ENCODE results near the gene ITGB2.

Gene ITGB2

DNA sequence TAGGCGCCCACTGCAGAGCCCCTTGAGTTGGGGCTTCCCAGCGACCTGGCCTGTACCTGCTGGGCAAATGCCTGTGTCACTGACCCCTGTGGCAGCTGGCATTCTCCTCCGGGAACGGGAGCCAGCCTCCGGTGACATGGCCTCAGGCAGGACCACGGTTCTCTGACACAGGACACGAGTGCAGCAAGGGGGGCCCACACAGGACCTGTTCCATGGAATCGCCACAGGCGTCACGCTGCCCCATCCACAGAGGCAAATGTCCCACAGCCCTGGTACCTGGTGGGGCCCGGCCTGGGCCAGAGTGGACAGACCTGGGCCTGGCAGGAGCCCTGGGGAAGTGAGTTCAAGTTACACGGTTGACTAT is 2.6 kb downstream of the ITGB2 start:
- Histone ChIP-seq H4K91ac (ENCODE audit: low read depth, low read length) (no peak overlapping the region), H3K9ac (ENCODE audit: low read length) (no peak overlapping the region), H3K9me3 (ENCODE audit: insufficient read depth, low read depth, low read length) (peaks cover 7% of the 10 kb centered on the region), H3K4ac (ENCODE audit: low read depth, low read length) (no peak overlapping the region), H3K27ac (ENCODE audit: low read depth, low read length) (no peak overlapping the region), H3K23ac (ENCODE audit: low read length) (no peak overlapping the region), H2BK120ac (ENCODE audit: insufficient read depth, low read length, poor library complexity) (no peak overlapping the region), H3K79me2 (ENCODE audit: control insufficient read depth, insufficient read depth, low read length, poor library complexity) (no peaks in the 10 kb centered on the region), H2AK5ac (ENCODE audit: low read length) (no peak overlapping the region), H2BK12ac (ENCODE audit: low read length) (no peak overlapping the region), H4K12ac (ENCODE audit: low read depth, low read length) (no peak overlapping the region), H3K4me2 (ENCODE audit: low read length) (no peak overlapping the region), H3K27me3 (ENCODE audit: insufficient read depth, low read length) (peaks cover 24% of the 10 kb centered on the region), H3K4me3 (ENCODE audit: low read depth, low read length) (no peak overlapping the region), H2AFZ (ENCODE audit: insufficient read depth, low read length, poor library complexity) (no peak overlapping the region), H4K8ac (ENCODE audit: low read depth, low read length) (no peak overlapping the region), H3K14ac (ENCODE audit: low read length) (no peak overlapping the region), H3K36me3 (ENCODE audit: control insufficient read depth in 1 of 2, insufficient read depth in 2 of 2, low read length in 2 of 2) (no peaks in the 10 kb centered on the region), H3K4me1 (ENCODE audit: control insufficient read depth in 1 of 2, insufficient read depth in 2 of 2, low read length in 2 of 2) (no peaks in the 10 kb centered on the region), H2BK5ac (ENCODE audit: low read depth, low read length, poor library complexity) (no peak overlapping the region), H3K18ac (ENCODE audit: low read length) (no peak overlapping the region), H3K79me1 (ENCODE audit: low read length) (no peaks in the 10 kb centered on the region)
- no peak for DNase-seq
- WGBS (ENCODE audit: extremely low coverage, insufficient coverage, insufficient read length), result no CpG with 5 or more reads among the region's 12 CpGs

- Histone ChIP-seq H3K9ac (ENCODE audit: low read length) (no peak overlapping the region), H3K23ac (ENCODE audit: low read length) (no peak overlapping the region), H4K91ac (ENCODE audit: low read depth, low read length) (no peak overlapping the region), H3K14ac (ENCODE audit: low read length) (no peak overlapping the region), H3K79me1 (ENCODE audit: low read length) (no peaks in the 10 kb centered on the region), H2BK120ac (ENCODE audit: insufficient read depth, low read length, poor library complexity) (no peak overlapping the region), H3K9me3 (ENCODE audit: insufficient read depth, low read depth, low read length) (peaks cover 7% of the 10 kb centered on the region), H2AK5ac (ENCODE audit: low read length) (no peak overlapping the region), H2AFZ (ENCODE audit: insufficient read depth, low read length, poor library complexity) (no peak overlapping the region), H3K79me2 (ENCODE audit: control insufficient read depth, insufficient read depth, low read length, poor library complexity) (no peaks in the 10 kb centered on the region), H4K8ac (ENCODE audit: low read depth, low read length) (no peak overlapping the region), H3K18ac (ENCODE audit: low read length) (no peak overlapping the region), H3K27ac (ENCODE audit: low read depth, low read length) (no peak overlapping the region), H4K12ac (ENCODE audit: low read depth, low read length) (no peak overlapping the region), H2BK12ac (ENCODE audit: low read length) (no peak overlapping the region), H3K27me3 (ENCODE audit: insufficient read depth, low read length) (peaks cover 24% of the 10 kb centered on the region), H3K4me3 (ENCODE audit: low read depth, low read length) (no peak overlapping the region), H2BK5ac (ENCODE audit: low read depth, low read length, poor library complexity) (no peak overlapping the region), H3K36me3 (ENCODE audit: control insufficient read depth in 1 of 2, insufficient read depth in 2 of 2, low read length in 2 of 2) (no peaks in the 10 kb centered on the region), H3K4me2 (ENCODE audit: low read length) (no peak overlapping the region), H3K4ac (ENCODE audit: low read depth, low read length) (no peak overlapping the region), H3K4me1 (ENCODE audit: control insufficient read depth in 1 of 2, insufficient read depth in 2 of 2, low read length in 2 of 2) (no peaks in the 10 kb centered on the region)
- no peak for DNase-seq
- no CpG with 5 or more reads among the region's 15 CpGs for WGBS (ENCODE audit: extremely low coverage, insufficient coverage, insufficient read length)
These were observed 3.1 kb downstream of the ITGB2 start for GRCh38 chr21:44917446-44918106.

DNA sequence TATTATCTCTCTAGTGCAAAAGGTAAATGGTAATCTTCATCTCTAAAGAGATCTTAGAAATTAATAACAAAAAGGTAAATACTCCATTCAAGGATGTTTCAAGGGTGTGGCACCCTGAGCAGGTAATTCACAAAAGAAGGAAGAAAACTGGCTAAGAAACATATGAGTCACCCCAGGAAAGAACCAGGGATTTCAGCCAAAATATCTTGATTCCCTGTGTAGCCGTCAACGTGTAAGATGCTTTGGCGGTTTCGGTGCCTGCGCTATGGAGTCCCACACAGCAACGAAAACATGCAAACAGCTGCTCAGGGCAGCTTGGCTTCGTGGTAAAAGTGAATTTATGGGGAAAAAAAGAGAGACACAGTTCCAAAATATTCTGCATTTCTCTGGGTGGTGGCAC is 3.7 kb downstream of the ITGB2 start:
- H3K14ac ChIP-seq (ENCODE audit: low read length), result no peak overlapping the region
- no peak overlapping the region for H3K4me2 ChIP-seq (ENCODE audit: low read length)
- H3K36me3 ChIP-seq (ENCODE audit: control insufficient read depth in 1 of 2, insufficient read depth in 2 of 2, low read length in 2 of 2), result no peaks in the 10 kb centered on the region
- H3K23ac ChIP-seq (ENCODE audit: low read length), result no peak overlapping the region
- no peak overlapping the region for H2AK5ac ChIP-seq (ENCODE audit: low read length)
- H3K4ac ChIP-seq (ENCODE audit: low read depth, low read length), result no peak overlapping the region
- H3K9ac ChIP-seq (ENCODE audit: low read length), result no peak overlapping the region
- no peak for DNase-seq
- no peak overlapping the region for H2BK12ac ChIP-seq (ENCODE audit: low read length)
- no peaks in the 10 kb centered on the region for H3K4me1 ChIP-seq (ENCODE audit: control insufficient read depth in 1 of 2, insufficient read depth in 2 of 2, low read length in 2 of 2)
- H3K27ac ChIP-seq (ENCODE audit: low read depth, low read length), result no peak overlapping the region
- H4K91ac ChIP-seq (ENCODE audit: low read depth, low read length), result no peak overlapping the region
- H3K4me3 ChIP-seq (ENCODE audit: low read depth, low read length), result no peak overlapping the region
- H4K12ac ChIP-seq (ENCODE audit: low read depth, low read length), result no peak overlapping the region
- peaks cover 7% of the 10 kb centered on the region for H3K9me3 ChIP-seq (ENCODE audit: insufficient read depth, low read depth, low read length)
- no peak overlapping the region for H4K8ac ChIP-seq (ENCODE audit: low read depth, low read length)
- peaks cover 24% of the 10 kb centered on the region for H3K27me3 ChIP-seq (ENCODE audit: insufficient read depth, low read length)
- WGBS (ENCODE audit: extremely low coverage, insufficient coverage, insufficient read length), result no CpG with 5 or more reads among the region's 7 CpGs
- no peak overlapping the region for H3K18ac ChIP-seq (ENCODE audit: low read length)
- H2BK5ac ChIP-seq (ENCODE audit: low read depth, low read length, poor library complexity), result no peak overlapping the region
- no peaks in the 10 kb centered on the region for H3K79me1 ChIP-seq (ENCODE audit: low read length)
- no peaks in the 10 kb centered on the region for H3K79me2 ChIP-seq (ENCODE audit: control insufficient read depth, insufficient read depth, low read length, poor library complexity)
- H2BK120ac ChIP-seq (ENCODE audit: insufficient read depth, low read length, poor library complexity), result no peak overlapping the region
- no peak overlapping the region for H2AFZ ChIP-seq (ENCODE audit: insufficient read depth, low read length, poor library complexity)

DNA sequence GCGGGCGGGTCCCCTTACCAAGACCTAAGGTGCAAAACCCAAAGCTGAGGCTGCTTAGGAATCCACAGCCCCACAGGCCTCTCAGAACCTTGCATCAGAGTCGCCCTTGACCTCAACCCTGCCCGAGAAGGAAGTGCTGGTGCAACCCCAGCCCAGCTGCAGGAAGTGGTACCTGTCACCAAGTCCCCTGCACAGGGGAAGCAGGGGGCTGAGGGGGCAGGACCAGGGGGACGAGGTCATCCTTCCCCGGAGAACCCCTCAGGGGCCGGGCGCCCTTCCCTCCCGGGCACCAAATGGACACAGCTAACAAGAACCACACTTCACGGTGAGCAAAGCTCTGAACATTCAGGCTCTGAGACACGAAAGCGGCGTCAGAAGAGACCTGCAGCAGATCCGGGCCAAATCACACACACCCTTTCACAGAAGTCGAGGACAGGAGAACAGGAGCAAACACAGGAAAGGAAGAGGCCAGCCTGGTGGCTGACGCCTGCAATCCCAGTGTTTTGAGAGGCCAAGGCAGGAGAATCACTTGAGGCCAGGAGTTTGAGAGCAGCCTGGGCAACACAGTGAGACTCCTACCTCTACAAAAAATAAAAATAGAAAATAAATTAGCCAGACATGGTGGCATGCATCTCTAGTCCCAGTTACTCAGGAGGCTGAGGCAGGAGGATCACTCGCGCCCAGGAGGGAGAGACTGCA is 6.4 kb downstream of the ITGB2 start:
- H4K12ac ChIP-seq (ENCODE audit: low read depth, low read length), result no peak overlapping the region
- H3K9me3 ChIP-seq (ENCODE audit: insufficient read depth, low read depth, low read length), result peaks cover 3% of the 10 kb centered on the region
- no peak overlapping the region for H4K8ac ChIP-seq (ENCODE audit: low read depth, low read length)
- H3K27ac ChIP-seq (ENCODE audit: low read depth, low read length), result no peak overlapping the region
- no peak overlapping the region for H3K4ac ChIP-seq (ENCODE audit: low read depth, low read length)
- H3K4me3 ChIP-seq (ENCODE audit: low read depth, low read length), result no peak overlapping the region
- no peak overlapping the region for H3K4me2 ChIP-seq (ENCODE audit: low read length)
- H3K27me3 ChIP-seq (ENCODE audit: insufficient read depth, low read length), result peaks cover 12% of the 10 kb centered on the region
- no peaks in the 10 kb centered on the region for H3K79me2 ChIP-seq (ENCODE audit: control insufficient read depth, insufficient read depth, low read length, poor library complexity)
- no peak overlapping the region for H4K91ac ChIP-seq (ENCODE audit: low read depth, low read length)
- H2AK5ac ChIP-seq (ENCODE audit: low read length), result no peak overlapping the region
- no peak overlapping the region for H3K18ac ChIP-seq (ENCODE audit: low read length)
- no peak overlapping the region for H2BK5ac ChIP-seq (ENCODE audit: low read depth, low read length, poor library complexity)
- no peaks in the 10 kb centered on the region for H3K36me3 ChIP-seq (ENCODE audit: control insufficient read depth in 1 of 2, insufficient read depth in 2 of 2, low read length in 2 of 2)
- no peak overlapping the region for H3K23ac ChIP-seq (ENCODE audit: low read length)
- WGBS (ENCODE audit: extremely low coverage, insufficient coverage, insufficient read length), result no CpG with 5 or more reads among the region's 18 CpGs
- no peak overlapping the region for H3K14ac ChIP-seq (ENCODE audit: low read length)
- H3K79me1 ChIP-seq (ENCODE audit: low read length), result no peaks in the 10 kb centered on the region
- H2BK12ac ChIP-seq (ENCODE audit: low read length), result no peak overlapping the region
- DNase-seq, result no peak
- H2AFZ ChIP-seq (ENCODE audit: insufficient read depth, low read length, poor library complexity), result no peak overlapping the region
- H2BK120ac ChIP-seq (ENCODE audit: insufficient read depth, low read length, poor library complexity), result no peak overlapping the region
- no peak overlapping the region for H3K9ac ChIP-seq (ENCODE audit: low read length)
- H3K4me1 ChIP-seq (ENCODE audit: control insufficient read depth in 1 of 2, insufficient read depth in 2 of 2, low read length in 2 of 2), result no peaks in the 10 kb centered on the region
